Smooth muscle cell of the brain vasculature (primary cell): Measurements from ENCODE around the gene KIF16B.
"Not testable (repeated sequence)": the region's sequence is repeated elsewhere in the genome, so short reads cannot be mapped to it uniquely, and the experiment has no call there.

Experiments used
- DNase-seq: peaks from one replicate; pipeline ENCODE4 v3.0.0-alpha.2; 2012; ENCODE audit warnings: low read depth, low spot score

Gene KIF16B

GRCh38 chr20:16573001-16573965 is at the start of gene KIF16B:
KIF16B (minus strand) TSS chr20:16573448; CDS start chr20:16573275, 173 bp downstream.
- peak; percentile 60 for DNase-seq

DNA sequence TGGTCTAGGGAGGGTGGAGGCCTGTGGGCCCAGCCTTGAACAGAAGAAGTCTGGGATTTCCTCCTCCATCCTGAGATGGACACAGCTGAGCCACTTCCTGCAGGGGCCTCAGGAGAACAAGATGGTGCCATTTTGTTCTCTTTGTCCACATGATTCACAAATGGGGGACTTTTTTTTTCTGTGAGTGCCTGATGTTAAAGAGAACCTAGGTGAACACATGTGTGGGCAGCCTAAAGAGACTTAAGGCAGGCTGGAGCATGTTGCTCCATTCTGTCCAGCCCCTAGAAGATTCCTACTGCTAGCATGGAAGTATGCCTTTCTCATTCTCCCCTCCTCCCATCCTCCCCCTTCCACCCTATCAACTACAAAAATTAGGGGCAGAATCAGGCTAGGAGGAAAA is 49.3 kb upstream of the KIF16B start:
- DNase-seq = no peak

- DNase-seq = no peak
Observed at GRCh38 chr20:16621435-16622141, 48.3 kb upstream of the KIF16B start.

GRCh38 chr20:16620961-16621360 is 47.7 kb upstream of the KIF16B start:
- no peak for DNase-seq

GRCh38 chr20:16619953-16620352 is 46.7 kb upstream of the KIF16B start:
- DNase-seq = no peak

- DNase-seq = no peak
Observed at GRCh38 chr20:16617056-16617455, 43.8 kb upstream of the KIF16B start.

GRCh38 chr20:16616317-16616716 is 43.1 kb upstream of the KIF16B start:
- no peak for DNase-seq

DNA sequence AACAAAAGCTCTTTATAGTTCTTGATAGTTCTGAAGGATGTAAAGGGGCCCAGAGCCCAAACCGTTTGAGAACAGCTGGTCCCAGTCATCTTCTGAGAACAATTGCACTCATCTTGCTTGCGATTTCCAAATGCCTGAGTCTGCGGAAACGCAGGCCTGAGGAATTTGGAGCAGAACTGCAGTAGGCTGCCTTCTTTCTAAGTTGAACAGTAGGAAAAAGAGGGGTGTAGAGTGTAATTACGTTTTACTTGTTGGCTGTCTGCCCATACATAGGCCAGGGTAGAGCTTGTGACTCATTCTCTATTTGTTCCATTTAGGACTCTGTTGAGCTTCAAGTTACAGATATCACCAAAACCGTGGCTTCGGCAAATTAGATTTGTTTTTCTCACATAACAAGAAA is 42.0 kb upstream of the KIF16B start:
- no peak for DNase-seq

- no peak for DNase-seq
Observed at GRCh38 chr20:16613954-16614353, 40.7 kb upstream of the KIF16B start.

DNA sequence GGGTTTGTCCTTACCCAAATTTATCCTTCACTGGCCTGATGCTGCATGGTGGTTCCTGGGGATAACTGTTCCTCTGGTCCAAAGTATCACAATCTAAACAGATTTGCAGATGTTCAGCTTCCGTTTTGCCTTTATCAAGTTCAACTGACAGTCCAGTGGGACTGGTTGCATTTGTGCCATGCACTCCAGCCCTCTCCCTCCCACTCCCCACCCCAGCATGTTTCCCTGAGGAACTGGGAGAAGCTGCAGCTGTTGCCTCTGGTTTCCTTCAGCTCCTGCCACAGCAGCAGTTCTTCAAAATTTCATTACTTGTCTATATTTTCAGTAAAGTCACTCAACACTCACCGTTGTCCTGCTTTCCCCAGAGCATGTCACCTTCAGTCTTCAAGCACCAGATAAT is 39.5 kb upstream of the KIF16B start:
- no peak for DNase-seq

DNA sequence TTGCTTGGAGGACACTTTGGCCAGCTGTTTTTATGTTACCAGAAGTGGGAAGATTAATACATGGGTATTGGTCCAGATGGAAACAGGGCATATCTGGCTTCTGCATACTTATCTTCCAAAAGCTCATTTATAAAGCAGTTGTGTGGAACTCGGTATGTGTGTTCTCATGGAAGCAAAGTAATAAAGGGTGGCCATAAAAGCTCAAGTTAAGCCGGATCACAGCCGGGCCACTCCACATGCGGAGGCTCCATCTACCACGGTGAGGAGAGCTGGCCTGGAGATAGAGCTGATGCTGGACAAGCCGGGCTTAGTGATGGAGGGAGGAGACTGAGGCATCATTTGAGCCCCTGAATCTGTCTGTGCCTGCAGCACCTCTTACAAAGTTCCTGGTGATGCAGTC is 38.6 kb upstream of the KIF16B start:
- DNase-seq = no peak

- DNase-seq = no peak
Observed at GRCh38 chr20:16609066-16609465, 35.8 kb upstream of the KIF16B start.

- no peak for DNase-seq
Observed at GRCh38 chr20:16608277-16608650, 35.0 kb upstream of the KIF16B start.

DNA sequence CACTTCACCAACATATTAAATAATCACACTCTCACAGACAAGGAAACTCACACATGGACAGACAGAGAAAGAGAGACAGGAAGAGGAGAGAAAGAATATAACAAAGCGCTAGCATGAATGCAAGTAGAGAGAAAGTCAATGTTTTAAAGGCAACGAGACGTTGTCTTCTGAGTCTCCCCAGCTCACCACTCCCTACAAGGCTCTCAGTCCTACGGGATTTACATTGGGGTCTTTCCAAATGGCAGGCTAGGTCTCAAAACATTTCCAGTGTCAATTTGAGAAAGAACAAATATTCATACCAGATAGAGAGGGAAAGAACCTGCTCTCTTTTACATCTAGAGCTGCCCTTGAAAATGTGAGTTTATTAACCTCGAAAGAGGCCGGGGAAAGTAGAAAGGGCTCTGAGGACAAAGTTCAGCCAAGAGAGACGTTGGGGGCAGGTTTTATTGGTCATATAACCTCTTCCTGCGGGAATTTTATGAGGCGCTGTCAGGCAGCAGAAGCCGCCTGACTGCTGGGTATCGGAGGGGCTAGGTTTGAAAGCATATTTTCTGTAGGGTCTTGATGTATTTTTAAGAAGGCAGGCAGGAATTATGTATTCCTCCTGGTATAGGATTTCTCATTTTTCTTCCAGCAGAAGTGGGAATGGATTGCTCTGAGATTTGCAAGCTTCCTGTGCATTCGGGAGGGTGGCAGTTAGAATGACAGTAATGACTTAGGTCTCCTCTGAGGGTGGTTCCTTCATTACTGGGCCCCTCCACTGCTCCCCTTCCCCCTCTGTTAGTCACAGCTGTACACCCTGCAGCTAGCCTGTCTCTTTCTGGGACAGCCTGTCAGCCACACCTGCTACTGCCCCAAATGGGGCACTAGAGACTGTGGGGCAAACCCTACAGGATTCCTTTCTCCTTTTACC is 34.4 kb upstream of the KIF16B start:
- DNase-seq = no peak

GRCh38 chr20:16606468-16607070 is 33.3 kb upstream of the KIF16B start:
- no peak for DNase-seq

DNA sequence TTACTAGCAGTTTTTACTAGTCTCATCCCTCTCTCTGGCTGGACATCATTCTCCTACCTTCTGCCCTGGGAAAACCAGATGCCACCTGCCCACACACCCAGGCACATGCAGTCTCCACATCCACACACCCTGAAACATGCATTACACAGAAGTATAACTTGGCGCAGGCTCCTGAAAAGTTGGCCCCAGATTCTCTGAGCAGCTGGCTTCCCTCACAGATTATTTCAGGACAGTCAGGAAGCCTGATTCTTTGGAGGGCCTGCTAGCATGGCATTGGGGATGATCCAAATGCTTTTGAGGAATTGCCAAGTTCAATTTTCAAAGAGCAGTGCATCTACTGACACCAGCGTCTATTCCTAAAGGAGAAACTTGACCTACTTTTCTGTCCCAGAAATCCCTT is 27.8 kb upstream of the KIF16B start:
- DNase-seq = no peak

DNA sequence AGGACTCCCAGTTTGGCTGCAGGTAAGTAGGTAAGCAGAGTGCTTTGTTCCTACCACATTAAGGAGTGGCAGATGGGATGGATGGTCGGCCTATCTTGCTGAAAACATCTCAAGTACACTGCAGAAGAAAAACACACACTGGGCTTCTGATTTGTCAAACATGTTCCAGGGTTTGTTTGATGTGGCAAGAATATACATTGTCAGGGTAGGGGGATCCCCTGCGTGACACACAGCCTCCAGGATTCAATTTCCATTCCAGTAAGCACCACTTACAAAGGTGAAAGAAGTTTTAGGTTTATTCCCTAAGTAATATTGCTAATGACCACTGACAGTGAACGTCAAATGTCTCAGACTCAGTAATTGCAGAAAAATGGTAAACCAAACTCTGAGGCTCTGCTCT is 26.0 kb upstream of the KIF16B start:
- DNase-seq = no peak

DNA sequence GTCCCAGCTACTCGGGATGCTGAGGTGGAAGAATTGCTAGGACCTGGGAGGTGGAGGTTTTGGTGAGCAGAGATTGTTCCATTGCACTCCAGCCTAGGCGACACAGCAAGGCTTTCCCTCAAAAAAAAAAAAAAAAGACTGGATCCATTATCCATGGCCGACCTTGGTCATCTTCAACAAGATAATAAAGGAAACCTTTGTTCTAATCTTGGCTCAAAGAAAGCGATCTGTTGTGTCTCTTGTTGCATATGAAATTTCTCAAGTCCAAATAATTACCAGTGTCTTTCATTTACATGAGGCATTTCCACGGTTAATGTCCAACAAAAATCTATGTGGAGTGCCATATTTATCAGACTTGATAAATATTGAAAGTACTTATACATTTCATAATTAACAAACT is 23.7 kb upstream of the KIF16B start:
- DNase-seq = no peak

GRCh38 chr20:16596404-16596803 is 23.2 kb upstream of the KIF16B start:
- not testable (repeated sequence) for DNase-seq

GRCh38 chr20:16595376-16595775 is 22.1 kb upstream of the KIF16B start:
- no peak for DNase-seq

DNA sequence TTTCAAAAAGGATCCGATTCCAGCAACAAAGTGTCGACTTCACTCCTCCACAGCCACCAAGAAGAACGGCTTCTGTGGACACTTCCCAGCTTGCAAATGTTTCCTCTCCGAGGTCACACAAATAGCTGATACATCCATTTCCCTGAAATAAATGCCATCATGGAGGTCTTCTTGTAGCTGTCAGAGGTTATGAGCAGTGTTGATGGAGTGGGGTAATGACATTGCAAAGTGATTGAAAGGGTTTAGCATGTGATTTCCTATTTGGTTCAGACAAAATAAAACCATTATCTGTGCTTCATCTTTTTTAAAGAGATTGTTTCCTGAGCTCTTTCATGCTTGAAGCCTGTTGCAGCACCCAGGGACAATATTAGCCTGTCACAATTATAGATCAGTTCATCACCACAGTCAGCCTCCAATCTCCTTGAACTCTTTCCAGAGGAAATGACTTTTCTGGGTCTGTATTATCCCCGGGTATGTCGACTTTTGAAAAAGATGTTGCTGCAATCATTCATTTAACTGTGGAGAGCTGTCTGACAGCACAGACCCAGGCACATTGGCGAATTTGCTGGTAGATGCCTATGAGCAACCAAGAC is 16.9 kb upstream of the KIF16B start:
- no peak for DNase-seq
